ENCODE data around the gene LSM11.
A peak's percentile ranks its signal among the peaks of the same experiment; 100 is the strongest.

DNA sequence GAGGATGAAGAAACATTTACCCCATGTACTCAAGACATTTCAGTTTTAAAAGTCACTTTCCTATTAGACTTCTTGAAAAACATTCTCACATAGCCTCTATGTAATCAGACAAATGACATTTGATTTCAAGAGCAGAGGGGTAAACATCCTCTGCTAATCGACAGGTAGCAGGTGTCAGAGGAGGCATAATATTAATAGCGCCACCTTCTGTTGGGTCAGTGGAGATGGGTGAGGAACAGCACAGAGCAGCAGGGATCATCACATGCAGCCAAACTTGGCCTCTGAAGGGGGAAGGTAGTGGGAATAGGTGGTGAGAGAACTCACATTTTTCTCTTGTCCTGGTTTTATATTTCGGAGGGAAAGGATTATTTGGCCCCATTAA lies 3.3 kb upstream of the LSM11 start:
- TF ChIP-seq, protein P1, sequence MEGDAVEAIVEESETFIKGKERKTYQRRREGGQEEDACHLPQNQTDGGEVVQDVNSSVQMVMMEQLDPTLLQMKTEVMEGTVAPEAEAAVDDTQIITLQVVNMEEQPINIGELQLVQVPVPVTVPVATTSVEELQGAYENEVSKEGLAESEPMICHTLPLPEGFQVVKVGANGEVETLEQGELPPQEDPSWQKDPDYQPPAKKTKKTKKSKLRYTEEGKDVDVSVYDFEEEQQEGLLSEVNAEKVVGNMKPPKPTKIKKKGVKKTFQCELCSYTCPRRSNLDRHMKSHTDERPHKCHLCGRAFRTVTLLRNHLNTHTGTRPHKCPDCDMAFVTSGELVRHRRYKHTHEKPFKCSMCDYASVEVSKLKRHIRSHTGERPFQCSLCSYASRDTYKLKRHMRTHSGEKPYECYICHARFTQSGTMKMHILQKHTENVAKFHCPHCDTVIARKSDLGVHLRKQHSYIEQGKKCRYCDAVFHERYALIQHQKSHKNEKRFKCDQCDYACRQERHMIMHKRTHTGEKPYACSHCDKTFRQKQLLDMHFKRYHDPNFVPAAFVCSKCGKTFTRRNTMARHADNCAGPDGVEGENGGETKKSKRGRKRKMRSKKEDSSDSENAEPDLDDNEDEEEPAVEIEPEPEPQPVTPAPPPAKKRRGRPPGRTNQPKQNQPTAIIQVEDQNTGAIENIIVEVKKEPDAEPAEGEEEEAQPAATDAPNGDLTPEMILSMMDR (IDR thresholded peaks at IDR 0.05) = peak; percentile 75
- TF ChIP-seq POLR2AphosphoS5 (IDR thresholded peaks at IDR 0.05; ENCODE audit: low read depth, low read length) (no peak), TCF7L2 (IDR thresholded peaks at IDR 0.05; ENCODE audit: low read depth, low read length) (no peak), SIN3A (IDR thresholded peaks at IDR 0.05; ENCODE audit: borderline replicate concordance, insufficient read depth, low read depth, low read length) (no peak)
- TF ChIP-seq, protein P2, sequence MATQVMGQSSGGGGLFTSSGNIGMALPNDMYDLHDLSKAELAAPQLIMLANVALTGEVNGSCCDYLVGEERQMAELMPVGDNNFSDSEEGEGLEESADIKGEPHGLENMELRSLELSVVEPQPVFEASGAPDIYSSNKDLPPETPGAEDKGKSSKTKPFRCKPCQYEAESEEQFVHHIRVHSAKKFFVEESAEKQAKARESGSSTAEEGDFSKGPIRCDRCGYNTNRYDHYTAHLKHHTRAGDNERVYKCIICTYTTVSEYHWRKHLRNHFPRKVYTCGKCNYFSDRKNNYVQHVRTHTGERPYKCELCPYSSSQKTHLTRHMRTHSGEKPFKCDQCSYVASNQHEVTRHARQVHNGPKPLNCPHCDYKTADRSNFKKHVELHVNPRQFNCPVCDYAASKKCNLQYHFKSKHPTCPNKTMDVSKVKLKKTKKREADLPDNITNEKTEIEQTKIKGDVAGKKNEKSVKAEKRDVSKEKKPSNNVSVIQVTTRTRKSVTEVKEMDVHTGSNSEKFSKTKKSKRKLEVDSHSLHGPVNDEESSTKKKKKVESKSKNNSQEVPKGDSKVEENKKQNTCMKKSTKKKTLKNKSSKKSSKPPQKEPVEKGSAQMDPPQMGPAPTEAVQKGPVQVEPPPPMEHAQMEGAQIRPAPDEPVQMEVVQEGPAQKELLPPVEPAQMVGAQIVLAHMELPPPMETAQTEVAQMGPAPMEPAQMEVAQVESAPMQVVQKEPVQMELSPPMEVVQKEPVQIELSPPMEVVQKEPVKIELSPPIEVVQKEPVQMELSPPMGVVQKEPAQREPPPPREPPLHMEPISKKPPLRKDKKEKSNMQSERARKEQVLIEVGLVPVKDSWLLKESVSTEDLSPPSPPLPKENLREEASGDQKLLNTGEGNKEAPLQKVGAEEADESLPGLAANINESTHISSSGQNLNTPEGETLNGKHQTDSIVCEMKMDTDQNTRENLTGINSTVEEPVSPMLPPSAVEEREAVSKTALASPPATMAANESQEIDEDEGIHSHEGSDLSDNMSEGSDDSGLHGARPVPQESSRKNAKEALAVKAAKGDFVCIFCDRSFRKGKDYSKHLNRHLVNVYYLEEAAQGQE (IDR thresholded peaks at IDR 0.05; ENCODE audit: insufficient read depth in 1 of 2, low read depth in 2 of 2, low read length in 1 of 2) = no peak

Measured in Panc1 (cell line).